LNCaP clone FGC (cell line): ENCODE results near the gene FRMPD1.

ENCODE experiments used
- DNase-seq: peaks from one replicate; pipeline ENCODE4 v3.0.0-alpha.2; 2011; ENCODE audit warnings: low read depth
- H3K4me3 ChIP-seq: 2 replicates; pipeline ENCODE4 v1.5.1; 2011; ENCODE audit warnings: mild to moderate bottlenecking, low read depth, low read length, control low read depth
- TF ChIP-seq, protein P1 (sequence below): IDR thresholded peaks from 2 replicates; pipeline ENCODE4 v1.5.1; 2012; ENCODE audit warnings: mild to moderate bottlenecking; ENCODE audit not compliant: control insufficient read depth, insufficient read depth; ENCODE audit errors: extremely low read depth

FRMPD1 gene

DNA sequence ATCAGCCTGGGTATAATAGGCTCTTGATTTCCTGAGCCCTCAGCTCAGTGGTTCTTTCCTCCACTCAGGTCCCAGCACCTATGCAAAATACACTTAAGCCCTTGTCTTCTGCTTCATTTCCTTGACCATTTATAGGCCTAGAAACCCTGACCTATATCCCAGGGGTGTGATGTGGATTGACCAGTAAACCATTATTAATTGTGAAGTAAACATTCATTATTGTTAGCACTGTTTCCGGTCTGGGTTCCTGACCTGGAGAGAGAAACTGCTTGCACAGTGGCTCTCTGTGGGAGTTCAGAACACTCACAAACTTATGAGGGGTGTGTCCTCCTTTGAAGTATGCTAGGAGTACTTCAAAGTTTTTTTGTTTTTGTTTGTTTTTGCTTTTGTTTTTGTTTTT lies 38.8 kb upstream of the FRMPD1 start:
- TF ChIP-seq, protein P1, sequence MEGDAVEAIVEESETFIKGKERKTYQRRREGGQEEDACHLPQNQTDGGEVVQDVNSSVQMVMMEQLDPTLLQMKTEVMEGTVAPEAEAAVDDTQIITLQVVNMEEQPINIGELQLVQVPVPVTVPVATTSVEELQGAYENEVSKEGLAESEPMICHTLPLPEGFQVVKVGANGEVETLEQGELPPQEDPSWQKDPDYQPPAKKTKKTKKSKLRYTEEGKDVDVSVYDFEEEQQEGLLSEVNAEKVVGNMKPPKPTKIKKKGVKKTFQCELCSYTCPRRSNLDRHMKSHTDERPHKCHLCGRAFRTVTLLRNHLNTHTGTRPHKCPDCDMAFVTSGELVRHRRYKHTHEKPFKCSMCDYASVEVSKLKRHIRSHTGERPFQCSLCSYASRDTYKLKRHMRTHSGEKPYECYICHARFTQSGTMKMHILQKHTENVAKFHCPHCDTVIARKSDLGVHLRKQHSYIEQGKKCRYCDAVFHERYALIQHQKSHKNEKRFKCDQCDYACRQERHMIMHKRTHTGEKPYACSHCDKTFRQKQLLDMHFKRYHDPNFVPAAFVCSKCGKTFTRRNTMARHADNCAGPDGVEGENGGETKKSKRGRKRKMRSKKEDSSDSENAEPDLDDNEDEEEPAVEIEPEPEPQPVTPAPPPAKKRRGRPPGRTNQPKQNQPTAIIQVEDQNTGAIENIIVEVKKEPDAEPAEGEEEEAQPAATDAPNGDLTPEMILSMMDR, result no peak
- no peak overlapping the region for H3K4me3 ChIP-seq
- DNase-seq, result no peak

DNA sequence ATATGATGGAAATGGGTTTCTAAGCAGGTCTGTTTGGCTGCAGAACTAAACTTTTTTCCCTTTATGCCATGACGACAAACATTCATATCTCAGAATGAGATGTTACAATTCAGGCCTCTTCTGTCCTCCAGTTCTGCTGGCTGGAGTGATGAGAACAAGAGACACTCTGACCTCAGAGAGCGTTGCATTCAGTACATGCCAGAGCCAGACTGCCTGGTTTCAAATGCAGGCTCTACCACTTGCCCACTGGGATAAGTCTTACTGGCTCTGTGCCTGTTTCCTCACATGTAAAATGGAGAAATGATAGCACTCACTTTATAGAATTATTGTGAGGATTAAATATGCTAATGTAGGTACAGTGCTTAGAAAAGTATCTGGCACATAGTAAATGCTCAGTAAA lies 33.6 kb upstream of the FRMPD1 start:
- no peak for DNase-seq
- H3K4me3 ChIP-seq, result no peak overlapping the region
- TF ChIP-seq, protein P1, result no peak

DNA sequence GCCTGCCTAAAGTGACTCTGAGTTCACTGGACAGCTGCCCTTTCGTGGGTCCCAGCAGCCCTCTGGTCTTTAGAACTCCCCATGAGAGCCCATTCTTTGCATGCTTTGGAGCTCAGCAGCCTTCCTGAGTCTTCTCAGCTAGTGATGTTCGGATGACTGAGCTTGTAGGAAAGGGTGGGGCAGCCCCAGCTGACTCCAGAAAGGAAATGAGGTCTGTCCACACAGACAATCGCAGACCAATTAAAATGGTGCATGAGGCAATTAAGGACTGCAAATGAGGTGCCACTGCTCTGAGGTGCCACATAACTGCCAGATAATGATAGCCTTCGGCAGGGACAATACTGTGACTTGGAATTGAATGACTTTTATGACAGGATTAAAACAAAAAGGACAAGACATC lies 32.9 kb upstream of the FRMPD1 start:
- H3K4me3 ChIP-seq, result no peak overlapping the region
- no peak for DNase-seq
- TF ChIP-seq, protein P1, result no peak

DNA sequence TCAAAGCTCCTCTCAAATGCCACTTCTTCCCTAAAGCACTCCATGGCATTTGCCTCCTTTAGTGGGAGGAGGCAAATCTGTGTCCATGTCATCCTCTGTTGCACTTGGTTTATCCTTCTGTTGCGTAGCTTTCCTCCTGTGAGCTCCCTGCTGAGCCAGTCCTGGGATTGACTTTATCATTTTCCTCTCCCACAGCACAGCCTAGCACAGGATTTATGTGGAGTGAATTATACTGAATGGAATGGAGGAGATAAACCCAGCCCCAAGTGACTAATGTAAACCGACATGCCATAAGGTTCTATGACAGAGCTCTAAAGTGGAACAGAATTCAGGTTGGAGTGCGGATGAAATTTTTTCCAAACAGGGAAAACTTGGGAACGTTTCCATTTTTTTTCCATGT lies 31.9 kb upstream of the FRMPD1 start:
- H3K4me3 ChIP-seq, result no peak overlapping the region
- TF ChIP-seq, protein P1, result no peak
- DNase-seq, result no peak

DNA sequence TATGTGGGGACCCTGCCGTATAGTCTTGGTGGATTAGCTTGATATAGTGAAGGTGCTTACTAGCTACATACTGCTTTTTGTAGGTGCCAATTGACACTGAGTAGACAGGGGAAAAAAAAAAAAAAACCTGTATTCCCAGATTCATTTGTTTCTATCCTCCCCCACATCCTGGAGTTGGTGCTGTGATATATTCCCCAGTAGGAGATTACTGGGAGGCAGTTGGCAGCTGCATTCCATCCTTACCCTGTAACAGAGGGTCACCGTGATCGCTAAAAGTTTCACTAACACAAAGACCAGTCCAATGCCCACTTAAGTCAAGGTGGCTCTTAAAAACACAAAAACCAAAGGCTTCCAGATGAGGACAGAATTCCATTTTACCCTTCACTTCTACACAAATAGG lies 30.9 kb upstream of the FRMPD1 start:
- no peak overlapping the region for H3K4me3 ChIP-seq
- DNase-seq, result no peak
- TF ChIP-seq, protein P1, result no peak

DNA sequence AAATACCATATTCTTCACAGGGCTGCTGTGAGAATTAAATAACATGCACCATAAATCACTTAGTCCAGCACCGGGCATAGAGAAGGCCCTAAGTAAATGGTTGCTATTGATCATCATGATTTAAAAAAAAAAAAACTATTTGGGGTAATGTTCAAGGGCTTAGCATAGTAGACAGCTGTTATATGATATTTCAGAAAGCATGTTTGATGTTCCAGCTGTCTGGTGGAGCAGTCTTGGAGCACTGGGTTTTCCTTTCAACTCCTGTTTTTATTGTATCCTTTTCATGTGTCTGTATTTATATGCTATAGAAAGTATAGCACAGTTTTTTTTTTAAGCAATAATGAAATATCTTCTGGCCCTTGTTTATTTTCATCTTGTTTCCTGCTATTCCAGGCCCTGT lies 30.4 kb upstream of the FRMPD1 start:
- TF ChIP-seq, protein P1, result no peak
- no peak for DNase-seq
- H3K4me3 ChIP-seq, result no peak overlapping the region

DNA sequence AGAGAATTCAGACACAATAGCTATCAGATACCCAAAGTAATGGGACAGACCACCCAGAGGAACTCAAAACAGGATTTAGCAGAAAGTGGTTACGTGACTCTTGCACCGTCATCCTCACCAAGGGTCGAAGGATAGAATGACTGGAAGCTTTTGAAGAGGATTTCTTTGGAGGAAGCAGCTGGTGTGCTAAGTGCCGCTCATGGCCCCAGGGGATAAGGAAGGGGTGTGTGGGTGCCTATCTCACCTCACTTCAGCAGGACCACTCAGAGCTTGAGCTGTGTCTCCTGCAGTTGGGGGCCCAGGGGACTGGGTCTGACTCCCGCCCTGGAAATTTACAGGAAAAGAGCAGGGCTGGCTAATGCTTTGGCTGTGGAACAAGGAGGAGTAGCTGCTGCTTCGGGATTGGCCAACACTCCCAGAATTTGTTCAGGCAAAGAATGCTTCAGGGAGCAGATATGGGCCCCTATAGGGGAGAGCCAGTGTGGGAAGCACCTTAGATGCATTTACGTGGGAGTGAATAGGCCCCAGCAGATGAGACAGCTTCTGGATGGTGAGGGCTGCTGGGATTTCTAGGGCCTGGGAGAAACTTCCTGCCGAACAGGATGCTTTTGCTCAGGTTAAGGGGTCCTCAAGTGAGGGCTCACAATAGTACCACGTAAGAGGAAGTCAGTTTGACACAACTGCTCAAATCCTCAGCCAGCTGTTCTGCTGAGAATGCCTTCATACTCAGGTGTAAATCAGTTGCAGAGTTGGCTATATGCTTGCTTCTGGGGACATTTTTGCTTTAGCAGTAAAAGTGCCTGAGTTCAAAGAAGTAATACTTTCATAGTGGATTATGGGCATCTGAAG lies 29.3 kb upstream of the FRMPD1 start:
- H3K4me3 ChIP-seq, result no peak overlapping the region
- no peak for DNase-seq
- TF ChIP-seq, protein P1, result no peak
